HG03135 (cell line): Measurements from ENCODE around the gene BCKDHB.
"Not testable (repeated sequence)": the region's sequence is repeated elsewhere in the genome, so short reads cannot be mapped to it uniquely, and the experiment has no call there.

ENCODE experiments used
- ATAC-seq: cut with Tn5 transposase; IDR thresholded peaks from one replicate; pipeline ENCODE4 v1.9.1; 2021; ENCODE audit warnings: mild to moderate bottlenecking, moderate library complexity; ENCODE audit not compliant: unreplicated experiment

Gene BCKDHB

GRCh38 chr6:80251321-80251720, 144.8 kb downstream of the BCKDHB start:
- no peak for ATAC-seq

GRCh38 chr6:80254716-80255115, 148.2 kb downstream of the BCKDHB start:
- ATAC-seq = no peak

DNA sequence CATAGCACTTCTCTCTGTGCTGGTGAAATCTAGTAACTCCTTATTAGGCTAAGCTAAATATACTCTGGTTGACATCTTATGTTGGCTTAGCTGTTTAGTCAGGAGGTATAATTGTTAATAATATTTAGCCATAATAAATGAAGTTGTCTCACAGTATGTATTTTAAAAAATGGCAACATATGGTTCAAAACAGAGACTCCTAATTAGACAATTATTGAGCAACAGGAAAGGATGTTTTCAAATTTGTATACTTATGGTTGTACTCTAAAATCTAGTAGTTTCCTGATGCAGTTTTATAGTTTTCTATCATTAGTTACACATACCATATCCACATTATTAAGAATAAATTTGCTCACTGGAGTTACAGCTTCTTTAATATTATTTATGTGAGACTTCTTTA, 150.2 kb downstream of the BCKDHB start:
- no peak for ATAC-seq

DNA sequence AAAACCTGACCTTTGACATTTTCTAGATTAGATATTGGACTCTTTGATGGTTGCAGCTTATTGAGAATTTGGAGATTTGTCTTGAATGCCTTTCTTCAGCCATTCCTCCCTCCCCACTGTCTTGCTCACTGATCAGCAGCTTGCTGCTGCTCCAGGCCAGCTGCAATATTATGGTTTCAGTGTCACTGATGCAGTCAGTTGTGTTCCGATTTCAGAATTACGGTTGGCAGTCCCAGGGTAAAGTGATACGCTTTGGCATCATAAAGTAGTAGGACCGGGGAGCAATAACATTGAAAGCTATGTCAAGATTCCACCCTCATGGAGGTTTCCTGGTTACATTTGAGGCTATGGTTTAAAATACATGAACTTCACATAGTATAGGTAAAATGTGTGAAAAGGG, 152.6 kb downstream of the BCKDHB start:
- no peak for ATAC-seq

DNA sequence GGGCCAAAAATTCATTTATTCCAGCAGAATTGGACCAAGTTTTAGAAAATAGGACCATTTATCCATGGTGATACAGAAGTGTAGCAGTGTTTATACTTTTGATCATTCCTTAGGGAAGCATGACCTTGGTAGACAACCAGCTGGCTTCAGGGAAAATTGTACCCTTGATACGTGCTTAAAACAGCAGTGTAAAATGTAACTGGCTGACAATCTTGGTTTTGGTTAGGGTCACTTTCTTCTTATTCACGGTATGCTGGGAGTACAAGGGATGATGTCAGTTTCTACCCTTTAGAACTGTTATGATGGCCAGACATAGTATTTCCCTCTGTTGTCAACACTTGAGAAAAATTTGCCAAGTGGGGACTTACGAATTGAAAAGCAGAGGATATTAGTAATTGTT, 157.1 kb downstream of the BCKDHB start:
- no peak for ATAC-seq

GRCh38 chr6:80268865-80269730, 162.6 kb downstream of the BCKDHB start:
- no peak for ATAC-seq

DNA sequence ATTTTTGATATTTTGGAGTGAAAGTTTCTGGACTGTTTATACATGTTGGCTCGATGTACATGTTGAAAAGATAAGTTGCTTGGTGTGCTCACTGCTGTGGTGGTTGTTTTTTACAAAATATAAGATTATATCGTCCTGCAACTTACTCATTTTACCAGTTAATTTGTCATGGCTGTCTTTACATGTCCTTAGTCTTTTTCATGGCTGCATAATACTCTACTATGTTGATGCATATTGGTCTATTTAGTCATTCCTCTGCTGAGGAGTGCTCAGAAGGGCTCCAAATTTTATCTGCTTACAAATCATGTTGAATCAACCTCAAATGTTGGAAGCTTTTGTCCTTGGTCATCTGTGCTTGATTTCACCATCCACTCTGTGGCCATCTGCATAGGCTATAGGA, 164.6 kb downstream of the BCKDHB start:
- ATAC-seq = no peak

- no peak for ATAC-seq
These were observed 166.5 kb downstream of the BCKDHB start for GRCh38 chr6:80272988-80273387.

- ATAC-seq = no peak
These were observed 170.4 kb downstream of the BCKDHB start for GRCh38 chr6:80276861-80277260.

DNA sequence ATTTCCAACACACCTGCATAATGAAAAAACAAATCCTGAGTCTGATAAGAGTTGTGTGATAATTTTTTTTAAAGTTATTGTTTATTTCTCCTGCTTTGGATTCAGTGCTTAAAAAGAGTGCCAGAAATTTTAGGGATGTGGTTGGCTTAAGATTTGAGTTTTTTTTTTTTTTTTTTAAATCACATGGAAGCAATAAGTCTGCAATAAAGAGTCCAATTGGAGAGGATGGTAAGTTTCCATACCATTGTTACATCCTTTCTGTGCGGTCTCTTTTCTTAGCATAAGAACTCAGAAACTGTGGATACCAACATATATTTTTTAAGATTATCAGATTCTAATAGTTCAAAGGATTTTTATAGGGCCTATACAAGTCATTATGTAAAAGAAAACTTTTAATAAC, 171.0 kb downstream of the BCKDHB start:
- no peak for ATAC-seq

DNA sequence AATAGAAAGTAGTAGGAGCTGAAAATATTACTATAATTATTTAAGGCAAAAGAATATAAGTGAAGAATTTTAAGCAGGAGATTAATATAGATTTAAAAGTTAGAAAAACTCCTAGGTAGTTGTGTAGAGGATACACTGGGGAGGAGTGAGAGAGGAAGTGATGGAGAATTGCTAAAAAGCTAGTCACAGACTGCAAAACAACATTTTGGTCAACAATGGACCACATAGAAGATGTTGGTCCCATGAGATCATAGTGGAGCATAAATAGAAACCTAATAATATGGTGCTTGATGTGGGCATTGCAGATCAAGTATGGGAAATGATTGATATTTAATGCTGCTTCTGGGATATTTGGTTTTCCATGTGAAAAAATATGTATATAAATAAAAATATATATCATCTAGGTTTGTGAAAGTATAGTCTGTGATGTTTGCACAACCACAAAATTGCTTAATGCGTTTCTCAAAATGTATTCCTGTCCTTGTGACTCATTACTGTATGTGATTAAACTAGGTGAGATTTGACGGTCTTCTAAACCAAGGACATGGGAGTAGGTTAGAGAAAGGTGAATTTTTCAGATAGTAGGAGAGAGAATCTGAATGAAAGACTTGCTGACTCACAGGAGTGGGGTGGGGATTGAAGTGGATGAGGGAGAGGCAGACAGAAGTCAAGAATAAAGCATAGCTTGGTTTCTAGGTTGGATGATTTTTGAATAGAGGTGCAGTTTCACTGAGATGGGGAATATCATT, 174.0 kb downstream of the BCKDHB start:
- ATAC-seq = no peak

DNA sequence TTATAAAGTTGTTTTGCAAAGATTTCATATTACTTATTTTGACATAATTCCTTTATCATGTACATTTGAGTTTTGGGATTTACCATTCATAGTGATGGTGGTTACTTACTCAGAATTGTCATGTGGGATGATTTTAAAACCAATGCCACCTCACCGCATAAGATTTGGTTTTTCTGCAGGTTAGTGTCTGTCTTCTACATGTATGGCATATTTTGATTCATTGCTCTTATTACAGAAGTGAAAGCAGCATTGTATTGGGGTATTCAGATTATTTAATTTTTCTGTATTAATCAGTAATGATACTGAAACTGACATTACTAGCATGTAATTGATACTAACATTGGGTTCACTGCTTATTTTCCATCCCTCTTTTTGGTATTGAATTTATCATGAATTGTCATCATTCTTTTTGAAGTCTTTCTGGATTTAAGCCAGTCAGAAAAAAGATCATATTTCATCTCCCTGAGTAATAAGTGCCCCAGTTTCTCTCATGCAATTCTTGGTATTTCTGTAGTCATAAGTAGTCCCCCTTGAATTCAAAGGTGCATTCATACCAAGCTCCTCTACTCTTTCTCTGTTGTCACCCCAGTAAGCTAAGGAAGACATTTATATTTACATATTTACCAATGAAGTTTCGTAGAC, 176.6 kb downstream of the BCKDHB start:
- no peak for ATAC-seq

- ATAC-seq = no peak
These were observed 180.6 kb downstream of the BCKDHB start for GRCh38 chr6:80287112-80287511.

DNA sequence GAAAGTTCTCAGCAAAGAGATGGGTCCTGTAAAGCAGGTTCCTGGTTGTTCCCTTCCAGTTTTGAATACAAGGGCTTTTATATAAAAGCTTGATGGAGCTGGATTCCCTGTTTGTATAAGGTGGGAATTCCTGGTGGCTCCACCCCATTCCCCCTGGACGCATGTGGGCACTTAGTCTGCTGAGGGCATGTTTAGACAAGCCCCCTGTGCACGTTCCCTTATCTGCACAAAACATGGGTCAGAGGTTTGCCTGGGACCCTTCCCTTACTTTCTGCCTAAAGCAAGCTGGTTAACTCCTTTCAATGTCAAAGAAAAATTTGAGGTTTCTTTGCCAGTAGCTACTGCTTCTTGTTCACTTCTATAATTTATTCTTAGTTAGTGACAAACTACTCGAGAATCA, 181.1 kb downstream of the BCKDHB start:
- no peak for ATAC-seq

DNA sequence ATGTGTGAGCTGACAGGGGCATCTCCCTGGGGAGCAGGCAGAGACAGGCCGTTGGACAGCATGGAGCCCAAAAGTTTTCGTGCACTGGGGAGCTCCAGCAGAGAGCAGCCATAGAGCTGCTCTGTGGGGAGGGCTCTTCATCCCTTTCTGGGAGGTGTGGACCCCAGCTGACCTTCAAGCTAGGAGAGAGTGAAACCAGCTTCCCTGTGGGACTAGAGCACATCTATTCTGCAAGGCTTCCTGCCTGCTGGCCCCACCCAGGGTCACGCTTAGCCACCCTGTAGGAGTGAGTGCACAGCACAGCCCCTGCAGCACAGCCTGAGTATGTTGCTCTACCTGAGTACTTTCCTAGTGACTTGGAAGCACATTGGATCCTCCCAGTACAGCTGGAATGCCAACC, 183.3 kb downstream of the BCKDHB start:
- ATAC-seq = no peak

GRCh38 chr6:80294531-80294930, 188.1 kb downstream of the BCKDHB start:
- not testable (repeated sequence) for ATAC-seq

DNA sequence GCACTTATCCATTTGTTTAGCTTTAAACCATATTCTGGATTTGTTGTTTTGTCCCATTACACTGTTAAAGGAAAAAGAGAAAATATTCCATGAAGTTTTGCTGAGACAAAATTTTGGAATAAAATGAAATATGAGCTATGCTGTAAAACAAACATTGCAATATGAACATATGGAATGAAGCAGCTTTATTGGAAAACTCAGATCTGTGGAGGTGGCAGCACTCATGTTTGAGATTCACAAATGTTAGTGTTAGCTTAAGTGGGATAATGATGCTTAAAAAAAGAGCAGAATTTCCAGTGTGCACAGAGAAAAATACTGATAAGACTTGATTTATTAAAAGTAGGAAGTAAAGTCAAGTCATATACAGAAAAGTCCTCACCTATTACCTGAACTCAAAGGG, 196.2 kb downstream of the BCKDHB start:
- no peak for ATAC-seq

DNA sequence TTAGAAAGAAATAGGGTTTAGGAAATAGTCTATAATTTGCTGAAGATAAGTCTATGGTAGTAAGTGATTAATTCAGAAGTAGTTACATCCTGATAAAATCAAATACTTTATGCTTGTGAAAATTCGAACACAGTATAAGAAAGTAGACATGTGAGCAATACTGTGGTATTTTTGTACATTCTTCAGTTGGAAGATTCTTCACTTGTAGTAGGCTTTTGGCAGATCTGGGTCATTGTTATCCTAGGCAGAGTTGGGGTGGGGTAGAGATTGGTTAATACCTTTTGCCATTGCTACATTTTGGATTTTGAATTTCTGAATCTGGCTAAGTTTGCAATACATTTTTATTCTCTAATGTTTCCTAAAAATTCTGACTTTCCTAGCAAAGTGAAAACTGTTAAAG, 197.5 kb downstream of the BCKDHB start:
- ATAC-seq = no peak

- no peak for ATAC-seq
These were observed 208.1 kb downstream of the BCKDHB start for GRCh38 chr6:80314531-80314930.

- no peak for ATAC-seq
These were observed 210.3 kb downstream of the BCKDHB start for GRCh38 chr6:80316686-80317231.

DNA sequence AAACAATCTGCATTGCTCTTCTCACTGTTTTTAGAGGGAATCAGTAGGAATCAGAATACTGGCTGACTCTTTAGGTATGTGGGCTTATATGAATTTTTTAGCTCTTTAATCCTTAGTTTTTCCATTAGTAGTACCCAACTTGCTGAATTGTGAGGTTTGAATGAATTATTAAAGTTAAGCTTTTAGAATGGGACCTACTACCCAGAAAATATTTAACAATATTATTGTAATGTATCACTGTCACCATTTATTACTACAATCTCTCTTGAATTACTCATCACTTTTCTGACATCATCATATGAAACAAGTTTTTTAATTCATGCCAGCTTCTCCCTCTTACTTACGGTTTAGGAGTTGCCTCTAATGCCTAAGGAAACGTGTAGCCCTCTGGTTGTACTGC, 212.7 kb downstream of the BCKDHB start:
- ATAC-seq = no peak
